Measurements from ENCODE around the gene KDM3A. TPM values are rescaled to one million over a fixed set of nuclear protein-coding genes. Genes with fewer than 3 reads are reported as not detected.

The KDM3A gene
- total RNA-seq, 1 experiment from 2014 or later: 31.8 TPM

DNA sequence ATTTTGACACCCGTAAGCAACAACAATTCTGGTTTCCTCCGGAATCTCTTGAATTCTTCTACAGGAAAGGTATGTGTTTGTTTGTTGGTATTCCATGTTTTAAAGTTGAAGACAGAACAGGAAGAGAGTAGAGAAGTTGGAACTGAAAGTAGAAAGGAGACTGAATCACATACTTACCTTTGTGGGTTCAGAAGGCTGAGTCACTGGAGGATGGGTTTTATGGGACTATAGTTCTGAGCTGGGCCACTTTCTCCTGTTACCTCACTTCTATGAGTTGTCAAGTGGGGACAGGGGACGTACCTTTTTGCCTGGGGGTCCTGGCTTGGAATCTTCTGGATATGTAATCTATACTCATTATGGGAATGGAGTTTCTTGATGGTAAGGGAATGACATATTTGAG, 40.9 kb downstream of the KDM3A start:
- H3K79me2 ChIP-seq (ENCODE audit: low read depth): no peaks in the 10 kb centered on the region
- H4K20me1 ChIP-seq (ENCODE audit: insufficient read depth): no peaks in the 10 kb centered on the region; the same call in 1 of the 2 replicates
- ChIA-PET CTCF (no interaction called here), POLR2A (ENCODE audit: unreplicated experiment) (no interaction called here)
- no peaks in the 10 kb centered on the region for H3K27me3 ChIP-seq (ENCODE audit: insufficient read depth, low read depth)
- H3K9me3 ChIP-seq (ENCODE audit: insufficient read depth, low read depth): no peaks in the 10 kb centered on the region
- DNase-seq: no peak
- BruUV-seq (replicated peaks): no TSS peak
- no peaks in the 10 kb centered on the region for H3K9me2 ChIP-seq (ENCODE audit: insufficient read depth)
- TF ChIP-seq, protein P1, sequence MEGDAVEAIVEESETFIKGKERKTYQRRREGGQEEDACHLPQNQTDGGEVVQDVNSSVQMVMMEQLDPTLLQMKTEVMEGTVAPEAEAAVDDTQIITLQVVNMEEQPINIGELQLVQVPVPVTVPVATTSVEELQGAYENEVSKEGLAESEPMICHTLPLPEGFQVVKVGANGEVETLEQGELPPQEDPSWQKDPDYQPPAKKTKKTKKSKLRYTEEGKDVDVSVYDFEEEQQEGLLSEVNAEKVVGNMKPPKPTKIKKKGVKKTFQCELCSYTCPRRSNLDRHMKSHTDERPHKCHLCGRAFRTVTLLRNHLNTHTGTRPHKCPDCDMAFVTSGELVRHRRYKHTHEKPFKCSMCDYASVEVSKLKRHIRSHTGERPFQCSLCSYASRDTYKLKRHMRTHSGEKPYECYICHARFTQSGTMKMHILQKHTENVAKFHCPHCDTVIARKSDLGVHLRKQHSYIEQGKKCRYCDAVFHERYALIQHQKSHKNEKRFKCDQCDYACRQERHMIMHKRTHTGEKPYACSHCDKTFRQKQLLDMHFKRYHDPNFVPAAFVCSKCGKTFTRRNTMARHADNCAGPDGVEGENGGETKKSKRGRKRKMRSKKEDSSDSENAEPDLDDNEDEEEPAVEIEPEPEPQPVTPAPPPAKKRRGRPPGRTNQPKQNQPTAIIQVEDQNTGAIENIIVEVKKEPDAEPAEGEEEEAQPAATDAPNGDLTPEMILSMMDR (conservative IDR thresholded peaks at IDR 0.05): no peak
- no peak for TF ChIP-seq EZH2 (IDR thresholded peaks at IDR 0.05; ENCODE audit: low read depth)
- no peak overlapping the region for H2AFZ ChIP-seq
- H3K27ac ChIP-seq: no peak overlapping the region
- no peaks in the 10 kb centered on the region for H3K4me1 ChIP-seq (replicated peaks; ENCODE audit: insufficient read depth)
- H3K4me3 ChIP-seq: no peak overlapping the region
- intact Hi-C loops (cut with micrococcal nuclease; ENCODE audit: unreplicated experiment): no loop called here
- peaks cover 63% of the 10 kb centered on the region for H3K36me3 ChIP-seq (ENCODE audit: low read depth)
- H3F3A ChIP-seq (ENCODE audit: insufficient read depth, low read depth): no peaks in the 10 kb centered on the region
- H3K4me2 ChIP-seq: no peak overlapping the region

DNA sequence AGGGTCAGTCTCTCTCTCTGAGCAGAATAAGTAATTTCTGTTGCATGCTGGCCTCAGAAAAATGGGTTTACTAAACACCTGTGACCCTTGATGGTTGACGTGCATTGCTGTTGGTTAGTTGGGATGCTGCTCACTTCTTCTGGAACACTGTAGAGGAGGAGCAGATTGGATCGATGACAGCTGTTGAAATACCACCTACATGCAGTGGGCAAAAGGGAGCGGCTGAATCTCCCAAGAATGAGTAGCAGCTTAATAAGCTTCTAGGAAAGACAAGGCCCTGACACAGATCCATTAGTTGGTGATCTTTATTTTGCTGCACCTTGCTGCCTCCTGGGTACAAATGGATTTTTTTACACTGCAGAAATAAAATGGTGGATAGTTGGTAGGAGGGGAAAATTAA, 43.2 kb downstream of the KDM3A start:
- no peak for DNase-seq
- no peaks in the 10 kb centered on the region for H3K9me2 ChIP-seq (ENCODE audit: insufficient read depth)
- no peaks in the 10 kb centered on the region; the same call in 1 of the 2 replicates for H4K20me1 ChIP-seq (ENCODE audit: insufficient read depth)
- H3K36me3 ChIP-seq (ENCODE audit: low read depth): peaks cover 59% of the 10 kb centered on the region
- no peaks in the 10 kb centered on the region for H3K9me3 ChIP-seq (ENCODE audit: insufficient read depth, low read depth)
- TF ChIP-seq, protein P1 (conservative IDR thresholded peaks at IDR 0.05): no peak
- no peak for TF ChIP-seq EZH2 (IDR thresholded peaks at IDR 0.05; ENCODE audit: low read depth)
- no peaks in the 10 kb centered on the region for H3F3A ChIP-seq (ENCODE audit: insufficient read depth, low read depth)
- ChIA-PET CTCF (no interaction called here), POLR2A (ENCODE audit: unreplicated experiment) (no interaction called here)
- BruUV-seq (replicated peaks): no TSS peak
- intact Hi-C loops (cut with micrococcal nuclease; ENCODE audit: unreplicated experiment): no loop called here
- no peaks in the 10 kb centered on the region for H3K27me3 ChIP-seq (ENCODE audit: insufficient read depth, low read depth)
- H3K4me3 ChIP-seq: no peak overlapping the region
- H2AFZ ChIP-seq: no peak overlapping the region
- H3K4me1 ChIP-seq (replicated peaks; ENCODE audit: insufficient read depth): no peaks in the 10 kb centered on the region
- H3K4me2 ChIP-seq: no peak overlapping the region
- H3K79me2 ChIP-seq (ENCODE audit: low read depth): no peaks in the 10 kb centered on the region
- no peak overlapping the region for H3K27ac ChIP-seq

DNA sequence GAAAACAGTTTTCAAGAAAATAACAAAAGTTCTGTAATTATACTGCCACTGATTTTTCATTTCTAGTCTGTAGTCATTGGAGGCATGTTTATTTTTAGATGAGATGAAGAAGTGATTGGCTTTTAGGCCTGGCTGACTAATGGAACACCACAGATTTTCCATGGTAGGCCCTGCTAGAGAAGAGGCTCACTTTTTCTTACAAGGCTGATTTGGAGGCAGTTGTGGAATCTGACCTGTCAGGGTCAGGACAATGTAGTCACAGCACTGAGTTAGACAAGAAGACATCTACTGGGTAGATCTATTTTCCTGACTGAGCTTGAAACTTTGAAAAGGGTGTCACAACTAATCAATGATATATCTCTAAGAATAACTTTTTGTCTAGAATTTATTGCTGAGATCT, 43.9 kb downstream of the KDM3A start:
- BruUV-seq (replicated peaks): no TSS peak
- H3K4me1 ChIP-seq (replicated peaks; ENCODE audit: insufficient read depth): no peaks in the 10 kb centered on the region
- H2AFZ ChIP-seq: no peak overlapping the region
- no peak overlapping the region for H3K4me3 ChIP-seq
- H3K79me2 ChIP-seq (ENCODE audit: low read depth): no peaks in the 10 kb centered on the region
- intact Hi-C loops (cut with micrococcal nuclease; ENCODE audit: unreplicated experiment): no loop called here
- H3K4me2 ChIP-seq: no peak overlapping the region
- H3K27me3 ChIP-seq (ENCODE audit: insufficient read depth, low read depth): no peaks in the 10 kb centered on the region
- CTCF ChIA-PET: no interaction called here
- H3K9me2 ChIP-seq (ENCODE audit: insufficient read depth): no peaks in the 10 kb centered on the region
- no peaks in the 10 kb centered on the region for H3K9me3 ChIP-seq (ENCODE audit: insufficient read depth, low read depth)
- POLR2A ChIA-PET (ENCODE audit: unreplicated experiment): no interaction called here
- DNase-seq: no peak
- H3K36me3 ChIP-seq (ENCODE audit: low read depth): peaks cover 65% of the 10 kb centered on the region
- no peaks in the 10 kb centered on the region; the same call in 1 of the 2 replicates for H4K20me1 ChIP-seq (ENCODE audit: insufficient read depth)
- H3F3A ChIP-seq (ENCODE audit: insufficient read depth, low read depth): no peaks in the 10 kb centered on the region
- TF ChIP-seq EZH2 (IDR thresholded peaks at IDR 0.05; ENCODE audit: low read depth): no peak
- TF ChIP-seq, protein P1 (conservative IDR thresholded peaks at IDR 0.05): no peak
- no peak overlapping the region for H3K27ac ChIP-seq

Measured in PC-9 (cell line).